Stromal cell of bone marrow (primary cell): ENCODE data around the gene CCKAR.

Source experiments
- DNase-seq: peaks from one replicate; pipeline ENCODE4 v3.0.0-alpha.2; 2012; ENCODE audit warnings: low read depth

CCKAR gene, protein sequence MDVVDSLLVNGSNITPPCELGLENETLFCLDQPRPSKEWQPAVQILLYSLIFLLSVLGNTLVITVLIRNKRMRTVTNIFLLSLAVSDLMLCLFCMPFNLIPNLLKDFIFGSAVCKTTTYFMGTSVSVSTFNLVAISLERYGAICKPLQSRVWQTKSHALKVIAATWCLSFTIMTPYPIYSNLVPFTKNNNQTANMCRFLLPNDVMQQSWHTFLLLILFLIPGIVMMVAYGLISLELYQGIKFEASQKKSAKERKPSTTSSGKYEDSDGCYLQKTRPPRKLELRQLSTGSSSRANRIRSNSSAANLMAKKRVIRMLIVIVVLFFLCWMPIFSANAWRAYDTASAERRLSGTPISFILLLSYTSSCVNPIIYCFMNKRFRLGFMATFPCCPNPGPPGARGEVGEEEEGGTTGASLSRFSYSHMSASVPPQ

DNA sequence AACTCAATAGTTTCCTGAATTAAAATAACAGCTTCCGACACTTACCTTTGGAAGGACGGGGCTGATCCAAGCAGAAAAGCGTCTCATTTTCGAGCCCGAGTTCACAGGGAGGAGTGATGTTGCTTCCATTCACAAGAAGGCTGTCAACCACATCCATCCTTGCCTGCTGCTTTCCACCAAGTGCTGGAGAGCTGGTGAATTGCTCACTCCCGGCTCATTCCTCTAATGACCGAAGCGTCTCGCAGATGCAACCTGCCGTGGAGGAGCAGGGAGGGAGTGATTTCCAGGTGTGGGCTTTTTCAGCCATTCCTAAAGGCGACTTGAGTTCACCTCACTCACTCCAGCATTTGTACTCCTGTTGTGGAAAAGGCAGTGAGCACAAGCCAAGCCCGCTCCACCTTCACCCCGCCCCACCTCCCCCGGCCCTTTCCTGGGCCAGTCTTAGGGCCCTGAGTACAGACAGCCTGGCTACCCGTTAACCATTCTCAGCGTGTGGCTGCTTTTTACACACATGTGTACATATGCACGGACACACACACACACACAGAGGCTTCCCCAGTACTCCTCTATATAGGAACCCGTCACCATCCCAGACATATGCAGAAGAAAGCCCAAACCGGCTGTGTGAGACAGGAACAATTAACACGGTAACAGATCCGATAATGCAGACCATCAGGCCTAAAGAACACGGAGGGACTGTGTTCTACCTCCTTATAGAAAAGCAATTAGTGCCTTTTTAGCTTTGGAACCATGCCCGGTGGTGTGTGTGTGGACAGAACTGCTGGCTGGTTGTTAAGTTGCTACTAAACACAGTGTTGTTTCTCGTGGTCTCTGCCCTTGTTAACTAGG lies at the start of gene CCKAR:
CCKAR (minus strand) TSS at position 374 of the 849 bp plus-strand sequence; CDS start at position 157, 217 bp downstream.
- DNase-seq = no peak

DNA sequence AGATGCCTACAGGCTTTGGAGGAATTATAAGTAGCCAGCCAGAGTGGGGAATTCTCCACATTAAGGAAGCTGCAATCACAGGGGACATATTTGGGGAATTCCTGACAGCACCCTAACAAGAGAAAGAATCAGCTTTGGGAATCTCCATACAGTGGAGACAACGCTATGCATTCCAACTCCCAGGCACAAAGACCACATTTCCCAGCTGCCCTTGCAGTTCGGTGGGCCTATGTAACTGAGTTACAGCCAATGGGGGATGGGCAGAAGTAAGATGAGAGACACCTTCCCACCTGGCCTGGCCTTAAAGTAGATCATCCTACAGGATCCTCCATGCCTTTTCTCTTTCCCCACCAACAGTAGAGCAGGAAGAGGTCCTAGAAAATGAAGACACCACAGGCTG lies 43.4 kb upstream of the CCKAR start:
- no peak for DNase-seq

DNA sequence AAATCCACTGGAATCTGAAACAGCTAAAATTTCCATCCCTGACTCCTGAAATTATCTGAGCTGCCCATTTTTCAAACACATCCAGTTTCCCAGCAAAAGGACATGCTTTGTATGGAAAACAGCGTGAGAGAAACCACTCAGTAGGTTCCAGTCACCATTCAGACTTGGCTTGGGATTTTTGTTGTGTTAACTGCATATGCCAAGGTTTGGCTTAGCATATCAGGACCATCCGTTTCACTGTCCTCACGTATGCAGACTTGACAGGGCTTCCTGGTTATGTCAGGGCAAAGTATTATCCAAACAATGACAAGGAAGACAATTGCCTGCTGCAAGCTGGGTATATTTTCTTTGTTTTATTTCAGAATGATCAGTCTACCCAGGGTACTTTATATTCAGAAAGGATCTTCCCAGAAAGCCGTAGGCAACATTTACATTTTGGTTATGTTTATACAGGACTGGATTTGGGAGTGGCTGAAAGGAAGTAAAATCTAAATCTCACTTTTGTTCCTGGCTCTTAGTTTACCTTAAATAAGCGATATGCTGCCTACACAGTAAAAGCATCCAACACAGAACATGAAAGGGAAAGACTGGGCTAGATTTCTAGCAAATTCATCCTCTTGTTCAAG lies 41.3 kb upstream of the CCKAR start:
- no peak for DNase-seq

DNA sequence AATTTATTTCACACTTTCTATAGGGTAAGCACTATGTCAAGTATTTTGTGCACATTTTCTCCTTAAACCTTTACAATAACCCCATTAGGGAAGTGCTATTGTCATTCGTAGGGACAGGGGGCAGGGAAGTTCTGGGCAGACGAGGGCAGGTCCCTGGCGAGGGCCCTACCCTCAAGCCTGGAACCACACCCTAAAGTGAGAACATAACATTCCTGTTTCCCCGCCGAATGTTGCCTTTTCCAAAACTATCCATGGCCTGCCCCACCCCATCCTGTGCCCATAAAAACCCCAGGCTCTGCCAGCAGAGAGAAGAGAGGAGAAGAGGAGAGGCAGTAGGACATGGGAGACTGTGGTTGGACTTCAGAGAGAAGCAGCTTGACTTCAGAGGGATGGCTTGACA lies 39.8 kb upstream of the CCKAR start:
- no peak for DNase-seq

DNA sequence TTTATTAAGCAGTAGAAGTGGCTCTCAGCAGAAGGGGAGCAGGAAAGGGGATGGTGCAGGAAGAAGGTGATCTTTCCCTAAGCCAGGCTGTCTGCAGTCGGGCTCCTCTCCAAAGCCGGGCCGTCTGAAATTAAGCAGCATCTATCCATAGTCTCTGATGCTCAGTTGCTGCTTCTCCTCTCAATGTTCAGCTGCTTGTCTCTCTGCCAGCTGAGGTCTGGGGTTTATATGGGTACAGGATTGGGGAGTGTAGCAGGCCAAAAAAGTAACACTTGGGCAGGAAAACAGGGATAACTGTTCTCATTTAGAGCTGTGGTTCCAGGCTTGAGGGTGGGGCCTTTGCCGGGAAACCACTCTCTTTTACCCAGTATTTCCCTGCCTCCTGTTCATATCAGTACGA lies 39.2 kb upstream of the CCKAR start:
- DNase-seq = no peak

DNA sequence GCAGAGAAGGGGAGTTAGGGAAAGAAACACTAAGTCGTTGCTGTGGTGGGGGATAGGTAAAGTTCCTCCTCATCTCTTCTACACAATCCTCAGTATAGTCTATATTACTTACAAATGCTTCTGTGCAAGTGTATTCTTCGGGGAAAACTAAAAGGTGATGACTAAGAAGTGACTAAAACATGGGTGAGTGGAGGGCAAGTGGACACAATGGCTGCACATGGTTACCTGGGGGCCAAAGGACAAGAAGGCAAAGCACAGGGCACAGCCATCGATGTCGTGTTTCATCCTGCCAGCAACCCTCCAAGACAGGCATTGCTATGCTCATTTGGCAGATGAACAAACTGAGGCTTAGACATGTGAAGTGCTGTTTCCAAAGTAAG lies 35.5 kb upstream of the CCKAR start:
- no peak for DNase-seq

DNA sequence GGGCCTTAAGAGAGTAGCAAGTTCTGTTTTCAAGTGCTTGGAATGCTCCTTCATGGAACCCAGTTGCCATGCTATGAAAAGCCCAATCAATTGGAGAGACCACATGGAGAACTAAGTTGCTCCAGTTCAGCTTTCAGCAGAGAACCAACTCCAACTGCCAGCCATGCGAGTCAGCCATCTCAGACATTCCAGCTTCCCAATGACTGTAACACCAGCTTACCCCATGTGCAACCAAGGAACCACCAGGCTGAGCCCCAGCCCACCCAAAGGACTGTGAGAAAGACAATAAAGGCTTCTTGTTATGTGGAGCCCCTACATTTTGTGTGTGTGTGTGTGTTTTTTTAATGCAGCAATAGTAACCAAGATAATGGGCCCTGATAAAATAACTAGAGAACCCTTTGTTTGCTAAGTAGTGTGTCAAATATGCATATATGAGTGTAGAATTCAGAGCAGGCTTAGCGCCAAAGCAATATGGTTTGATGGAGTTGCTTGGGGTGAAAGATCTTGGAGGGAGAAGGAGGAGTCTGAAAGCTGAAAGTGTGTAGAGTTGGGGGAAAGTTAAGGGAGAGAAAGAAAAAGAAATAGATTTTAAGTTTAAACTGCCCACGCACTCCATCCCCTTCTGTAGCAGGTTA lies 35.0 kb upstream of the CCKAR start:
- peak; percentile 41 for DNase-seq

DNA sequence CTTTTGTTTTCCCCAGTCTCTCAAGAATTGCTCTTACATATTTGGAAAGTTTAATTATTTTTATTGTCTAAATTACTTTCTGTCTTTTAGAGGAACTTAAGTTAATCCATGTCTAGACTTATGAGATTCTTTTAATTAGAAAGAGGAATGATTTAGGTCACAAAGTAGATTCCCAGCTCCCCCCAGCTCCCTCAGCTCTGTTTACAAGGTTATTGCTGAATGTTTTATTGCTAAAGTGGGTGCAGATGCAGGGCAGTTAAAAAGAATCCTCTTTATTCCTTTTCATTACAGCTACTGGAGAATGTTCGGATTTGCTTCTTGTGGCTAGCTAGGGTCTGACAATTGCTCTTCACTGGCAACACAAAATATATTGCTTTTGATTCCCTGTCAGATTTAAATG lies 33.7 kb upstream of the CCKAR start:
- no peak for DNase-seq

DNA sequence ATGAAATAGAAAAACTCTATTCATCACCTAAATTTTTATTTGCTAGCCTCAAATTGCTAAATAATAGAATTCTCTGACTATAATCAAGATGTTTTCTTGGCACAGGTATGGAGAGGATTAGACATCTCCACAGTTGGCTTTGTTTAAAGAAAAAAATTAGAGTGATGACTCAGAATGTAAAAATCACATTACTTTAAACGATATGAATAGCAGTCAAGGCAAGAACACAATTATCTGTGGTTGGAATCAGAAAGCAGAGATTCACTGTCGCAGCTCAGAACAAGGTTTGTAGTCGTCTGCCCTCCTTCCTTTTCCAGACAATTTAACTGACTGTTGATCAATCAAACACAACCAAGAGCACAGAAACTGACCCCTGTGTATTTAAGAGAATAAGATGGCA lies 32.2 kb upstream of the CCKAR start:
- no peak for DNase-seq

DNA sequence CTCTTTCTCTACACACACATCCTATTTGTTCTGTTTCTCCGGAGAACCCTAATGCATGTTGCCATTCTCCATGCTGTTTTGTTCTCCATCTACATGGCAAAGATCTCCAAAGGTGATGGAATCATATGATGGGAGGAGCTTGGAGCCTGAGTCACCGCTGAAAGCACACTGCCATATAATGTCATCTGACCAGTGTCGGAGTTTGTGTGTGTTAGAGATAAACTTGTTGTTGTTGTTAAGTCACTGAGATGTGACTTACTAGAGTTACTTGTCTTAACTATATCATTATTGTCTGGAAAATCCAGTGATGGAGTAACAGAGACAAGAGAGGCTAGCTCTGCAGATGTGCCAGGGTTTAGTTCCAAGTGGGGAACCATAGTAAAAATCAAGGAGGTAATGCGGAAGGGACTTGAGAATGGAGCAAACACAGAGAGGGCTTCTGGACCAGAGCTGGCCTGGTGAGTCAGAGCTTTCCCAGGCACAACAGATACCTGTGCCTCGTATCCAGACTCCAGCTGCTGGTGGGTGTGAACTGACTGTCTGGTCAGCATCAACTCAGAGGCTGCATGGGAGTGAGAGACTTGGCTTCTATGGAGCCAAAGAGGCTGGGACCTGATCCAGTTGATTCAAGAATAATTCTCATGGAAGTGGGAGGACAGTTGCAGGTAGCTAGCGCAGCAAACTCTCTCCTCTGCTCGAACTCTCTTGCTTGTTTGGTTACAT lies 30.6 kb upstream of the CCKAR start:
- DNase-seq = no peak

DNA sequence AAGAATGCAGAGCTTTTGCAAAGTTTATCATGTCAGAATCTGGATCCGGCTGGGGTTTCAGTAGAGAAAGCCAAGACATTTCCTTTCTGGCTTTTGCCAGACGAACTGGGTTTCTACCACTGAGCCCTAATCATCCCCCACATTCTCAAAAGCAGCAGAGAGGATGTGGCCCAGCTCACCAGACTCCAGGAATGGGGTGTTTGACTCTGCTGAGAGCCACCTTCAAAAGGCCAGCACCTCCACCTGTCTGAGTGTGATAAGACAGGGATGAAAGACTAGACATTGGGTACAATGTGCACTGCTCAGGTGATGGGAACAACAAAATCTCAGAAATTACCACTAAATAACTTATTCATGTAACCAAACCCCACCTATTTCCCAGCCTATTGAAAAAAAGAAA lies 25.7 kb upstream of the CCKAR start:
- no peak for DNase-seq

DNA sequence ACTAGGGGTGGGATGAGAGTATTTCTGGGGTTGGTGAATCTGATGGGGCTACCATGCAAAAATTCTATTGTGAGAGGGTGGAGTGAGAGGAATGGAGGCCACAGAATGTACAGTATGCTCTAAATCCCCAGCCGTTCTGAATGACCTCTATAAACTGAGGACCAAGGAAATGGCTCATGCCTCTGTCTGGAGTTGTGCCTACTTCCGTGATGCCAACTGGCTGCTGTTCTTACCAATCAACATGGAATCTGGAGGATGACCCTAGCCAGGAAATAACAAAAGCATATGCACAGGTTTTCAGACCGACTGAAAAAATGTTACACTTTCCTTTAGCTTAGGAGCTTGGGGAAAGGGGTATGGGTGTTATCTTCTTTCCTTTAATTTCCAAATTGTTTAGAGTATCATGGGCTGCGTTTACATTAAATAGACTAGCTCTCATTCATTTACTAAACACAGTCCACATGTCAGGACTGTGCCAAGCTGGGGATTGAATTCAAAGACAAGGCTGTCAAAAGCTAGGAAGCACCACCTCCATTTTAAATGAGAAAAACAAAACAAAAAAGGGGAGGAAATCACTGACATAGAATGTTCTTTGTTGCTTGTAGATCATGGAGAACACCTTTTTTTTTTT lies 20.2 kb upstream of the CCKAR start:
- no peak for DNase-seq

DNA sequence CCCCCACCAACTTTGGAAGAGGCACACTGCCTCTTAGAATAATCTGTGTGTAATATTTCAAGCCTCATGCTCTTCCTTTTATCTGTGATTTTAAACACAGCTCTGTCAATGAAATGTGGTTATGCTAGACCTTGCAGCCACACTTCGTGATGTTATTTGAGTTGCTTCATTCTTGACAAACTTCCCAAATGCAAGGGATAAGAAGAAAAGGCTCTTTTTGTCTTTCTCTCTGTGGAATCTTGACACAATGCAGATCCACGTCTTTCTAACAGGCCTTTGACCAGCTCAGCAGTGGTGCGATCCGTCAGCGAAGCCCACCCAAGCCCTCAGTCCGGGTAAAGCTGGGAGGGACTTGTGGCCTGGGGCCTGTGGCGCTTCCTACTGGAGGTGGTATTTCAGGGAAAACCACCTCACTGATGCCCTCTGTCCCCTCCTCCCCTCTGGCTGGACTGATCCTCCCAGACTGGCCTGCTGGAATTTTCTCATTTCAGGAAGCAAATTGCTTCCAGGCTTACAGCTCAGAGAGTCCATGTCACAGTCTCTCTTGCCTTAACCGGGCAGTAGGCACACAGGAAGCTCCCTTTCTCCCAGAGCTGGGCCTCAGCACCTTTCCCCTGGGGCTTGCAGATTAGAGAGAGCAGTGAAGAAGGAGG lies 19.5 kb upstream of the CCKAR start:
- no peak for DNase-seq

DNA sequence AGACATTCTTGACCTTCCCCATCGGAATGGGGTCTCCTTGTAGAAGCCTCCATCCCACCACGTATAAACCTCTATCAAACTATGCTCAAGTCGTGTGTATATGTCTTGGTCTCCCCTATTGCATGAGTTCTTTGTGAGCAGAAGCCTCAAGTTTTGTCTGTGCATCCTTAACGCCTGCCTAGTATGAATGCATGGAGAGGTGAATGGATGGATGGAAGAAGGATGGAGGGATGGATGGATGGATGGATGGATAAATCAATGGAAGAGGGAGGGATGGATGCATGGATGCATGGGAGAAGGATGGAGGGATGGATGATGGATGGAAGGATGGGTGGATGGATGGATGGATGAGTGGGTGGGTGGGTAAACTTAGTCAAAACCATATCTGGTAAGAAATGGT lies 17.0 kb upstream of the CCKAR start:
- no peak for DNase-seq

DNA sequence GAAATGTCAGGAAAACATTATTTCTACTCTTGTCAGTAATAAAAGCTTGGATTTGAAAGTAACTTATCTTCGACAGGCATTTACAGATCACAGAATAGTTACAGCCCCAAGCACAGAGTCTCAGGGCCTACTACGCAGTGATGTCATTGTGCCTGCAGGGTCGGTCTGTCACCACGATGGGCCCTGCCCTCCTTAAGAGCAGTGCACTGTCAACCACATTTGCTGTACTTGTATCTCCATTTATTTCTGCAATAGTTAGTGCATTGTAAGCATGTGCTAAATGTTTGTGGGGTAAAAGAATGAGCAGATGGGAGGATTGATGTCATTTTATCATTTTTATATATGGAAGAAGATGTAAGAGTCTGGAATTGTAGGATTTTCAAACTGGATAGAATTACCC lies 13.6 kb upstream of the CCKAR start:
- no peak for DNase-seq

DNA sequence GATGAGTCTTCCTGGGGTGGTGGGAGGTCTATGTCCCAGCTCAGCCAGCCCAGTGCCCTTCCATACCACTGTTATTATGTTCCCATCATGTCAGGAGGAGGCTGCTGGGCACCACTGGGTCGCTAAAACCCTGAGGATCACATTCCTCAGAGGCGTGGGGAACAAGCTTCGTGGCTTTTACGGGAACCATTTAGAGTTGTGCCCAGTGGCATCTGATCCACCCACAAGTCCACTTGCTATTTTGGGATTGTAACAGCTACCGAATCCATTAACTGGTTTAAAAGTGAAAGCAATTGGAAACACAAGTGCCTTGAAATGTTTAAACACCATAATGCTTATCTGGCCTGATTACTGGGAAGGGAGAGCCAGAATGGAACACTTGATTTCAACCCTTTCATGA lies 13.1 kb upstream of the CCKAR start:
- DNase-seq = no peak

DNA sequence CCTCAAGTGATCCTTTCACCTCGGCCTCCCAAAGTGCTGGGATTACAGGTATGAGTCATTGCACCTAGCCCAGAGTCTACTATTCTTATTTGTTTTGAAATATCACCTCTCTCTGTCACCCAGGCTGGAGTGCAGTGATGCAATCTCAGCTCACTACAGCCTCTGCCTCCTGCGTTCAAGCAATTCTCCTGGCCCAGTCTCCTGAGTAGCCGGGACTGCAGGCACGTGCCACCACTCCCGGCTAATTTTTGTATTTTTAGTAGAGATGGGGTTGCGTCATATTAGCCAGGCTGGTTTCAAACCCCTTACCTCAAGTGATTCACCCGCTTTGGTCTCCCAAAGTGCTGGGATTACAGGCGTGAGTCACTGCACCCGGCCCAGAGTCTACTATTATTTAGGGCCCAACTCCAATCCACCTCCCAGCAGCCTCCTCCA lies 10.3 kb upstream of the CCKAR start:
- peak; percentile 92 for DNase-seq

DNA sequence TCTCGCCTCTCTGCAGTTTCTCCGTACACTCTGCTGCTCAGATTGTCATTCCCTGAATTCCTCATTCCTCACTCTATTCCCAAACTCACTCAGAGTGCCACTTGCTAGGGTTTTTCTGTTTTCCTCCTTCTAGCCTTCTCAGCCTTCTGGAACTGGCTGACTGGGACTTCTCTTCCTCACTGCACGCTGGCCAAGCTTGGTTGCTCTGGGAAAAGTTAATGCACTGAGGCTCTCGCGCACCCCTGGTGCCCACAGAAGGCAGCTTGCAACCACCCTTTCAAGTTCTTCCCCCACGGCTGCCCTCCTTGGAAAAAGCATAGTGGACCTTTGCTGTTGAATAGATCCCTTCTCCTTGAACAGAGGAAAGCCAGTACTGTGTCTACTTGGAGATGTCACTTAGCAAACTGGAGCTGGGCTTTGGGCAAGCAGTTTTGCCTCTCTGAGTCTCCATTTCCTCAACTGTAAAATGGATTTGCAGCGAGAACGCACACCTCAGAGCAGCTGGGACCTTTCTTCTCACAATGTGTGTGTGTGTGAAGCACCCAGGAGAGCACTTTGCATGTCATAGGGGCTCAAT lies 6.0 kb upstream of the CCKAR start:
- DNase-seq = no peak

DNA sequence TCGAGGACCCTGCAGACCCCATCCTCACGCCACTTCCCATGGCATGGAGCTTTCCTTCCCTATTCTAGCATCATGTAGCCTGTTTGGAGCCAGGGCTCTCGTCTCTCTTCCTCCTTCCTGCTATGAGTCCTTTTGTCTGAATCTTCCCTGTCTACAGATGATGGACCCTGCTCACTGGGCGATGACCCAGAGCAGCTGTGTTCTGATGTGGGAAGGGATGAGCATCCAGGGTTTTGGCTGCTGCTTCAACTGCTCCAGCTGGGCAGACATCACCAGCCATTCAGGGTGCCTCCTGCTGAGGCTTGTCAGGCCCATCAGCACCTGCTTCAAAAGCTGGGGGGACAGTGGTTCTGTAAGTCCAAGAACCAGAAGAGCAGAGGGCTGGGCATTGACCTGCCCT lies 3.2 kb upstream of the CCKAR start:
- no peak for DNase-seq

DNA sequence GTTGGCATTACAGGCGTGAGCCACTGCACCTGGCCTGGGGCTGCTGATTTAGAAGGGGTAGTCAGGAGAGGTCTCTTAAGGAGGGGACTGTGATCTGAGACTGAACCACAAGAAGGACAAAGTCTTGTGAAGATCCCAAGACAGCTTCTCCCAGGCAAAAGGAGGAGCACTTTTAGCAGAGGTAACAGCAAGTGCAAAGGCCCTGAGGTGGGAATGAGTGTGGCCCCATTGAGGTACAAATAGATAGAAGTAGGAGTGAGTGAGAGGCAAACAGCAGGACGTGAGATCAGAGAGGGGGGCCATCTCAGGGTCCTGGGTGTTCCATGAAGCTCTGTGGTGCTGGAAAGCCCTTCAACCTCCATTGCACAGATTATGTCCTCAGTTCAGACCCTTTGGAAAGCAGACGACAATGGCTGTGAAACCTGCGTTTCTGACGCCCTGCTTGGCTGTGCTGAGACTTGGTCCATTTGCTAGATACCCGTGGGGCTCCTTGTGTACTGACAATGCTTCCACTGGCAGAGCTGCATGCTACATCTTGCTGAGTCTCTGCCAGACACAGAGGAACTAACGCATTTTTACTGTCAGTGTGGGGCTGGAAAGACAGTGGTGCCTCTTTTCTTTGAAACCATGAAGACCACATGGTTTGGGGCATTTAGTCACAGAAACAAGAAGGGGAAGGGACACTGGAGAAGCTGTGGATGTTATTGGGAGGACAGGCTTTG lies 1.3 kb upstream of the CCKAR start:
- DNase-seq = no peak
